Measurements from ENCODE around the gene ATG3.
A peak's percentile ranks its signal among the peaks of the same experiment; 100 is the strongest.
"Not testable (repeated sequence)": the region's sequence is repeated elsewhere in the genome, so short reads cannot be mapped to it uniquely, and the experiment has no call there.

The ATG3 gene

DNA sequence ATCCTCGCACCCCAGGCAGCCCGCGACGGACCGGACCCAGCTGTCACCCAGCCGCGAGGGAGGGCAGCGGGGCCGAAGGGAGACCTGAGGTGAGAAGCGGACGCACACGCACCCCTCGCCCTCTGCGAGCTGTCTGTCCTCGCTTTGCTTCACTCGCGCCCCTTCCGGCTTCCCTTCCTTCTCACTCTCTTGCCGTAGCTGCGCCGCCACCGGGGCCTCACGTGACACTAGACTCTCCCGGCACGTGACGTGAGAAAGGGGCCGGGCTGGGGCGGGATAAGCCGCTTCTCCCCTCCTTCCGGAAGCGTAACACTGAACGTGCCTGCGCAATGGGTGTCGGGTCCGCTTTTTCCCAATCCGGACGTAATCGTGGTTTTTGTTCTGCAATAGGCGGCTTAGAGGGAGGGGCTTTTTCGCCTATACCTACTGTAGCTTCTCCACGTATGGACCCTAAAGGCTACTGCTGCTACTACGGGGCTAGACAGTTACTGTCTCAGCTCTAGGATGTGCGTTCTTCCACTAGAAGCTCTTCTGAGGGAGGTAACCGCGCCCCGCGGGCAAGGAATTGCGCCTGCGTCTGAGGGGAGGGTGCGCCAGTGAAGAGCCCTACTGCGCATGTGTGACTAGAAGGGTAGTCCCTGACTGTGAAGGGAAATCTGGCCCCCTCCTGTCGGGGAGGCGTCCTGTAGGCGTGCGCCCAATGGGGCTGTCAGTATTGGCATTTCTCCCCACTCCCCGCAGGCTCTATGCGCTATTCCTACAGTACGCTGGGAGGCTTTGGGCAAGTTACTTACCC is at the start of gene ATG3, which contains the start of gene SLC35A5:
Gene ATG3, minus strand, starts transcription at position 229 of the 796 bp plus-strand sequence. CDS start 434 bp downstream, outside the sequence.
Gene SLC35A5, plus strand, starts transcription at position 312 of the 796 bp plus-strand sequence. CDS start 1,359 bp downstream, outside the sequence.
- DNase-seq: peak; percentile 99

DNA sequence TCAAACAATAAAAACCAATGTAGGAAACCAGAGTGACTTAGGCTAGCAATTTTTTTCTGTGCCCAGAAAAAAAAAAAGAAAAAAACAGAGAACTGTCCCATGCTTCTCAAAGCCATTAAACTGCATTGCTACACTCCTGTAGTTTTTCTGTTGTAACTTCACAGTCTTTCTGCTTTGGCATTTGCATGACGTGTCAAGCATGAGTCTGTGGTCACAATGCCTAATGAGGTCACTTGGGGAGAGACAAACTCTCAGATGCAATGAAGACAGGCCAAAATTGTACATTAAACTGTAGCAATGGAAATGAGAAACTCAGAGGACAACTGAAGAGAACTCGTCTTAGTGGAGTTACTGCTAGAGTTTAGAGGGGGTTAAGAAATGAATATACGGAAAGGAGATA is 48.4 kb upstream of the ATG3 start:
- no peak for DNase-seq

DNA sequence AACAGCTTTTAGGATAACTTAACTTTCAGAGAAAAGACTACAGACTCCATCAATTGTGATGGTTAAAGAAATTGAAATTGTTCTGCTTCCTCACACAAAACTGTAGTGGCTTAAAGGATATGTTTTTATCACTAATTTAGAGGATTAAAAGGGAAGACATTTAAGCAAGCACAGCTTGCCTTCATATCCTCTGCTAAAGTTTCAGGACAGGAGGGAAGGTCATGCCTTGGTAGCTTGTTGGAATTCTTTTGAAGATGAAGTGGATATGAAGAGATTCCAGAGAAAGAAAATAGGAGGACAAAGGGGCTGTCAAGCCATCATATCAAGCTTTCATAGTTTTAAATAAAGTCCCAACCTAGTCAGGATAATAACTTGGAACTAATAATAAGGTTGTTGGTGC is 46.1 kb upstream of the ATG3 start:
- DNase-seq: no peak

DNA sequence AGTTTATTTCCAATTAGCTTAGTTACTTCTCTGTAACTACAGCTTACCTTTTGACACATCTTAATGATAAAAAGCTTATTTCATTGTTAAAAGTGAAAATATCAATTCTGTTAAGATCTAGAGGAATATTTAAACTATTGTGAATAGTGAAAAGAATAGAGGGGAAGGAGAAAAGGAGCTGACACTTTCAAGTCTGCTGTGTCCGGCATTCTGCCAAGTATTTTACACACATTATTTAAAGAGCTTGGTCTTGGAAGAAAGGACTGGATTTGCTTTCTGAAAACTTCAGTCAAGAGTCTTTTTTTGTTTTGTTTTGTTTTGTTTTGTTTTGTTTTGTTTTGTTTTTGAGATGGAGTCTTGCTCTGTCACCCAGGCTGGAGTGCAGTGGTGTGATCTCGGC is 44.3 kb upstream of the ATG3 start:
- no peak for DNase-seq

DNA sequence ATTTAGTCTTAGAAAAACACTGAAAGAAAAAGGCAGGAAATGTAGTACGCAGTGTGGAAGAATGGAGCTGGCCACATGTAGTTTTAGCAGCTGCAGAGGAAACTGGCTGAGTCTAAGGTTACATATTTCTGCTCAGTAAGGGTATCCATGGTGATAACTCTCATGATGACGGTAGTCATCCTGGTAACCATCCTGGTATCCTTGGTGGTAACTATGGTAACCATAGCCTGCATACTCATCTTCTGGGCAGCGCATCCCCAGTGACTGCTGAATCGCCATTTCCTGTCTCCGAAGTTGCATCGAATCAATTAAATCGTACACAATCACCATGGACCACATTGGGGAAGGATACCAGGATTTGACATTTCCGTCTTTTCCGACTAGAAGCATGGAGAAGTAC is 43.5 kb upstream of the ATG3 start:
- DNase-seq: no peak

DNA sequence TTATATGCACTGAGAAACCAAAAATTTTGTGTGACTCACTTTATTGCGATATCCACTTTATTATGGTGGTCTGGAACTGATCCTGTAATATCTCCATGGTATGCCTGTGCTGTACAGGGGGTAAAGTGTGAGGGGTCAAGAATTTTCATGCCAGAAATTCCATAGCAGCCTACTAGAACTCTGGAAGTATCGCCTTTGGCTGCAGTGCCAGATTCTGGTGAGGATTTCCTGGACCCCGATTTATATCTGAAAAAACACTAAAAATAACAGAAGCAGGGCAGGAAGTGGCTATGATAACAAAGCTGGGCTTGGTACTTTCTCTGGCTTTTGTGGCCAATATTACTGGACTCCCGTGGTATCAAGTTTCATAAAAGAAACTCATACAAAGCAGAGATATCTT is 42.8 kb upstream of the ATG3 start:
- no peak for DNase-seq

DNA sequence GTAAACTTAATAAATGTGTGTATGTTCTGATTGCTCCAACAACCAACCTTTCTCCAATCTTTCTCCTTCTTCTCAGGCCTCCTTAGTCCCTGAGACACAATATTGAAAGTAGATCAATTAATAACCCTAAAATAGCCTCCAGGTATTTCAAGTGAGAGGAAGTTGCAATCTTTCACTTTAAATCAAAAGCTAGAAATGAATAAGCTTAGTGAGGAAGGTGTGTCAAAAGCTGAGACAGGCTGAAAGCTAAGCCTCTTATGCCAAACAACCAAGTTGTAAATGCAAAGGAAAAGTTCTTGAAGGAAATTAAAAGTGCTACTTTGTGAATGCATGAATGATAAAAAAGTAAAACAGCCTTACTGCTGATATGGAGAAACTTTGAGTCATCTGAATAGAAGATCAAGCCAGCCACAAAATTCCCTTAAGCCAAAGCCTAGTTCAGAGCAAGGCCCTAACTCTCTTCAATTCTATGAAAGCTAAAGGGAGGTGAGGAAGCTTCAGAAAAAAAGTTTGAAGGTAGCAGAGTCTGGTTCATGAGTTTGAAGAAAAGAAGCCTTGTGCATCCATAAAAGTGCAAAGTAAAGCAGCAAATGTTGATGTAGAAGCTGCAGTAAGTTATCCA is 40.6 kb upstream of the ATG3 start:
- DNase-seq: no peak

DNA sequence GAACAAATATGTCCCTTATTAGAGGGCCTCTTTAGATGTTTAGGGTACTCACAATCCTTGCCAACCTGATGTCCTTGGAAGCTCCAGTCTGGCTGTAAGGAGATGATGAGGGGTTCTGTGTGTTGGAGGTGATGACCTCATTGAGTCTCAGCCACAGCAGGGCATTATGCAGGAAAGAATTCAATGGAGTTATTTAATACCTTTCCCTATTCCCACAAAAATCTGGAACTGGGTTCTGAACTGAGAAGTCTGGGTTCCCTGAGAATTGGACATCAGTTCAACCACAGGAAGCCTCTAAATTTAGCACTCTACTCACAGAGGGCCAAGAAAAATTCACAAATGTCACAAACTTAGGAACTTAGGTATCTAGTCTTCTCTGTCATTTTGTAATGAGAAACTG is 37.0 kb upstream of the ATG3 start:
- no peak for DNase-seq

DNA sequence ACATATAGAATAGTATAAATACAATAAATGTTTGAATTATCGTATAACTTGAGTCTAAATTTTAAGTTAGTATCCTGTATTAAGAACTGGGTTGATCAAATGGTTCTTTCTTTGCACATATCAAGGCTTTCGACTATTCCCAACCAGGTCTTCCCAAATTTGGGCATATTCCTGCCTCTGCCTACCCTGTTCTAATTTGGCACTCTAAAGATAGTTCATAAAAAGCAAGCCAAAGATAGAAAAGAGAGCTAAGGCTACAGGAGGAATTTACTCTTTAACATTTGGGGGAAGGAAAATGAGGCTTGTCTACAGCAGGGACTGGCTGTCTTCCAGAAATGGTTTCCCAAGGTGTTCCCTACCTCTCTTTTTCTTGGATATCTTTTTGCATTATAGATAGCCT is 36.2 kb upstream of the ATG3 start:
- no peak for DNase-seq

DNA sequence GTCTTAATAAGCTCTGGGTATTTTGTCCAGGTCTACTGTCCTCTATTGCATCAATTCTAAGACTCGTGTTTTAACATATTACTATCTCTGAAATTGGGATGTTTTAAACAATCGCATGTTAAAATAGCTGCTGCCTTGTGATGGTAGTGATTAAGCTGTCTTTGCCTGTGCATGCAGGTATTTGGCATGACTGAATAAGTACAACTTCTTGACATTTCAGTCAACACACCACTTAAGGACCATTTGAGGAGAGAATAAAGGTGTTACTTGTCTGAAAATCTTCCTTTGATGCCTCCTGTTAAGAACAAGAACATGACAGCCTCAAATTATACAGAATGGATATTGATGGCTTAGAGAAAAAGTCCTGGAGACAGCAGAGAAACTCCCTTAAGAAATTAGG is 33.1 kb upstream of the ATG3 start:
- DNase-seq: no peak

DNA sequence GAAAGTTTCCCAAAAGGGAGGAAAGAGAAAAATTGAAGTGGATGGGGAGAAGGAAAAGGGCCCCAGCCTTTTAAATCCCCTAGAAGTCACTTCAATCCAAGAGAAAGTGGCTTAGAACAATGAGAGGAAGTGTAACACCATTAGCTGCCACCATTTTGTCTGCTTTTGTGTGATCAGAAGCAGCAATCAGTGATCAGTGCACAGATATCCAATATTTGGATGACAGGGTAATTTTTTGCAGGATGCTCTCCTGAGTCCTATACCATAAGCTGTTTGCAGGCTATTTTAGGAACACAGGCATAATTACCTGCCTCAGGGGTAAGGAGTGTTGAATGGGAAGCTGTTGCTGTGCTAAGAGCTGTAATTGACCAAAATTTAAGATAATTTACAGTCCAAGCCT is 31.5 kb upstream of the ATG3 start:
- no peak for DNase-seq

DNA sequence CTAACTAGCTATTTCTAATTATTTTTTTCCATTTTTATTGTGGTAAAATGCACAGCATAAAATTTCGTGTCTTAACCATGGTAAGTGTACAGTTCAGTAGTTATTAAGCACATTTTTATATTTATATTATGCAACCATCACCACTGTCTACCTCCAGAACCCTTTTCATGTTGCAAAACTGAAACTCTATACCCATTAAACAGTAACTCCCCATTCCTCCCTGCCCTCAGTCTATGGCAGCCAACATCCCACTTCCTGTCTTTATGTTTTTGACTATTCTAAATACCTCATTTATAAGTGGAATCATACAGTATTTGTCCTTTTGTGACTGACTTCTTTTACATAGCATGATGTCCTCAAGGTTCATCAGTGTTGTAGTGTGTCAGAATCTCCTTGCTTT is 25.6 kb upstream of the ATG3 start:
- no peak for DNase-seq

DNA sequence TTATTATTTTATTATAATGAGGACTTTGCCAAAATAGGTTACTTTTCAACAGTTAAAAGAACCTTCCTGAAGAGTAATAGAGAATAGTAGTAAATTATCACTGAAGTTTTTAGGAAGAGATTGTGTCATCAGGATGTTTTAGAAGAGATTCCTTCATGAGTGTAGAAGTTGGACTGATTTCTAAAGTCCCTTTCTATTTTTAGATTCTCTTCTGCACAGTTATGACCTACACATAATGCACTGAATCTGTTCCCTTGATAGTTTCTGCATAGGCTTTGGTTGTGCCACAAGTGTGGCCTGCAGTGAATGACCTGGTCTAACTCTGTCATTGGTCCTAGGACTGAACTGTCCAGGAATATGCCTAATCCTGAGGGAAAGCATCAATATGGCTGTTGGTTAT is 24.0 kb upstream of the ATG3 start:
- no peak for DNase-seq

DNA sequence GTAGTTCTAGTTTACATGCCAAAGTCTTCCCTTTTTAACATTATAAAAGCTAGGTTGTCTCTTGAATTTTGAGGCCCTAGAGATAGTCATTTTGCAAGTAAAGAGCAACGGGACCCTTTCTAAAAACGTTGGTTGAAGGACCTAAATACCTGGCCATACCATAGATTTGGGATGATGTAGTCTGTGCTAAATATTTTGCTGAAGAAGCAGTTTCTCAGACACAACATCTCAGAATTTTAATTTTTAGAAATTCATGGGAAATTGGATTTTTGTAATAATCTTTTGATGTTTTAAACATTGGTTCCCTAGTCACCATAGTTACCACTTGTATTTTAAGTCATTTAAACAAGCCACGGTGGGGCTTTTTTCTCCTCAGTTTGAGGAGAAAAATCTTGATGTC is 21.3 kb upstream of the ATG3 start:
- no peak for DNase-seq

DNA sequence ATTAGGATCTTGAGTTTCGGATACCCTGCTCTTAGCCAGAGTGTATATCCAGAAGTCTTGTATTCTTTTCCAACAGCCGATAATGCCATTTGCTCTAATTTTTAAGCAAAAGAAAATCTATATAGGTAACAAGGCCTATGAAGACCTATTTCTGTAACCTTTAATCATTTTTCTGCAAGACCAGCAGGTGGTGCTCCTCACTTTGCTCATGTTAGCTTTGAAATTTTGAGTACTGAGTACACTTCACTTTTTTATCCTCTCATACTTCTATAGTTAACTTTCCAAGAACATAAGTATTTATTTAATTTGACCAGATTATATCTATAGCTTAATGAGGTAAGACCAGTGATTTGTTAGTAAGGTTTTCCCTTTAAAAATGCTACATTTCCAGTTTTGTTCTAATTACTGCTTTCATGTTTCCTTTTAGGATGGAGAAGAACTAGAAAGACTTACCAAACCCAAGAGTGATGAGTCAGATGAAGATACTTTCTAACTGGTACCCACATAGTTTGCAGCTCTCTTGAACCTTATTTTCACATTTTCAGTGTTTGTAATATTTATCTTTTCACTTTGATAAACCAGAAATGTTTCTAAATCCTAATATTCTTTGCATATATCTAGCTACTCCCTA is 20.6 kb upstream of the ATG3 start:
- DNase-seq: peak; percentile 38

DNA sequence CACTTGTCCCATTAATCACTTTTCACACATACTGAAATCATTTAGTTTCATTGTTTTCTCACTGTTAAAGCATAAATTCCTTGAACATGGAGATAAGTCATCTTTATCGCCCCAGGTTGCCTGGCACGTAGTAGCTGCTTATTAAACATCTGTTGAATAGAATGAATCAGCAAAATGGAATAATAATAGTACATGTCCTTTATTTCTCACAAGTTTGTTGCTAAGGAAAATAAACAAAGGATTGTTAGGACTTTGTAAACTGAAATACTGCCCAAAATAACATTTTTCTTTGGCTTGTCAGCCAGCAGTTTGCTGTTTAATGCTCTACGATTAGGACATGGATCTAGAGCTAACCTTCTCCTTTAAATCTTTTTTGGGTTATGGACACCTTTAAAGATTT is 17.9 kb upstream of the ATG3 start:
- no peak for DNase-seq

DNA sequence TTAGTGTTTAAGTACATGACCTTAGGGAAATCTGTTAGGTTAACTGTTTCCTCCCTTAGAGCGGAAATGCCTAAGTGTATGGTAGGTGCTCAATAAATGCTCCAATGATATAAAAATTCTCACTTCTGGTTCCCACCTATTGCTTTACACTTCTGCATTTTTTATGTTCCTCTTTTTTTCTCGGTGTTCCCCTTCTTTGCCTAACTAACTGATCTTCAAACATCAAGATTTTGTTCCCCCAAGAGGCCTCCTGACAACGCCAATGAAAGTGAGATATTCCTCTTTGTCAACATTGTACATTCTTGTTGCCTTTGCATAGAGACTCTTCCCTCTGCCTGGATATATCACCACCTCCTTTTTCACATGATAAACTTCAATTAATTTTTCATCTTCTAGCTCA is 17.5 kb upstream of the ATG3 start:
- no peak for DNase-seq

DNA sequence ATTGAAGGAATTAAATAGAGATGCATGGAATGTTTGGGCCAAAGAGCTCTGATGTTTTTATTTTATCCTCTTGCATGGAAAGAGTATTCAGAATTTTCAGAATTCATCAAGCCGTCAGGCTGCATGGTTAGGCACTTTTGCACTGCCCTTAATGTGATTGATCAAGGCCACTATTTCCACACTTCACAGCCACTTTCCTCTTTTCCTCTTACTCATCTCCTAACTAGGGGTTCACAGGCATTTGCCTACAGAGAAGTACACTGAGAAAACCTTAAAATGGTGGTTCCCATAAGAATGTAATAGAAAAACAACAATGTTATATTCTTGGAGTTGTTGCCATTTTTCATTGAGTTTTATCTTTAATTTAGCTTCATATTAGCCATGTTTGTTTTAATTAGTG is 10.9 kb upstream of the ATG3 start:
- DNase-seq: no peak

DNA sequence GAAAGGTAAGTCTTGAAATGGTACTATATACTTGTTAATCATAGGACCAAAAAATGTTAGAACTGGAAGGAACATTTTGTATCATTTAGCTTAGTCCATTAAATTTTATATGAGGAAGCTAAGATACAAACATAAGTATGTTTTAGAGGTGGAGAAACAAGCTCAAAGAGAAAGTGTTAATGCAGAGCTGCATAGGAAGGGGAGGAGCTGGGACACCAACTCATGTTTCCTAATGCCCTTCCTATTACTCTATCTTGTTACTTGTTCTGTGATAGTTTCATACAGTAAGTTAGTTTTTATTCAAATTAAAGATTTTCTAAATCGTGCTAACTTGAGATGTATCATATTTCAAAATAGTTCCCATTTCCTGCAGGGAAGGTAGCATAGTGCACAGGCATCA is 7.5 kb upstream of the ATG3 start:
- DNase-seq: no peak

DNA sequence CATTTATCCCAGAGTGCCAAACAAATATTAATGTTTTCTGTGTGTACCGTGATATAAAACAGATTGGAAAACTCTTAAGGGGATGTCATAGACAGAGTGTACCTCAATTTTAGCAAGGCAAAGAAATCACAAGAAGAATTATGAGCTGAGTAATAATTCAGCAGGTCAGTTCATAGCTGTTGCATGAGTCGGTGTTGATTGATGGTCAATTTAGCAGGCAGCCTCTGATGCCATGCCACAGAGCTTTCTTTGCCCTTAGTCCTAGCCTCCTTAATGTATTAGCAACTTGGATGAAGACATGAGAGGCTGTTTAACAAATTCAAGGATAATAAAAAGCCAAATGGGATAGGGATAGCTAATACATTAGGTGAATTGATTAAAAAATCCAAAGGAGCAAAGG is 6.9 kb upstream of the ATG3 start:
- no peak for DNase-seq

DNA sequence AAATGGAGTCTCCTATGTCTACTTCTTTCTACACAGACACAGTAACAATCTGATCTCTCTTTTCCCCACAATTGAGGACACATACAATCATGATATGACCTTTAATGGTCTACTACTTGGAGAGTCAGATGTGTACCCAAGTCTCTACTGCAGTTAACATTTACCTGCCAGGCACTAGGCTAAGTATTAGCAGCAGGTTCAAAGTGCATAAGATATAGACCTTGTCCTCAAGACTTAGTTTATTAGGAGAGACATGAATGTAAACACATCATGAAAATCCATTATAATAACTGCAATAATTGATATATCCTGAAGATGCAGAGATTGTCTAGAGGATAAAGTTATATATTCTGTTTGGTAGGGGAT is 3.2 kb upstream of the ATG3 start:
- no peak for DNase-seq

DNA sequence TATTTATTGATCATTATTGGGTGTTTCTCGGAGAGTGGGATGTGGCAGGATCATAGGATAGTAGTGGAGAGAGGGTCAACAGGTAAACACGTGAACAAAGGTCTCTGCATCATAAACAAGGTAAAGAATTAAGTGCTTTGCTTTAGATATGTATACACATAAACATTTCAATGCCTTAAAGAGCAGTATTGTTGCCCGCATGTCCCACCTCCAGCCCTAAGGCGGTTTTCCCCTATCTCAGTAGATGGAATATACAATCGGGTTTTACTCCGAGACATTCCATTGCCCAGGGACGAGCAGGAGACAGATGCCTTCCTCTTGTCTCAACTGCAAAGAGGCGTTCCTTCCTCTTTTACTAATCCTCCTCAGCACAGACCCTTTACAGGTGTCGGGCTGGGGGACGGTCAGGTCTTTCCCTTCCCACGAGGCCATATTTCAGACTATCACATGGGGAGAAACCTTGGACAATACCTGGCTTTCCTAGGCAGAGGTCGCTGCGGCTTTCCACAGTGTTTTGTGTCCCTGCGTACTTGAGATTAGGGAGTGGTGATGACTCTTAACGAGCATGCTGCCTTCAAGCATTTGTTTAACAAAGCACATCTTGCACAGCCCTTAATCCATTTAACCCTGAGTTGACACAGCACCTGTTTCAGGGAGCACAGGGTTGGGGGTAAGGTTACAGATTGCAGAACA is 2.6 kb upstream of the ATG3 start:
- DNase-seq: not testable (repeated sequence)

DNA sequence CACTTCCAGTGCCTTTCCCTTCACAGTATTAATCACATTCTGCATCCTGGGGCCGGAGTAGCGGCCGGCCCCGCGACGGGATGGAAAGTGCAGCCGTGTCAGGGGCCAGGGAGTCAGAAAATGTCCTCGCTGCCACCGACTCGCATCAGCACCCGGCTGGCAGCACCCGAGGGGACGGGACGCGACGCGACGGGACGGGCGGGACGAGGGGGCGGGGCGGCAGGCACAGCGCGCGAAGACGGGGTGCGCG is 353 bp downstream of the ATG3 start:
- peak; percentile 70 for DNase-seq
